Esophagus muscularis mucosa (tissue), 3 donors: ENCODE data around the gene SNTB2.
"Not testable (repeated sequence)": the region's sequence is repeated elsewhere in the genome, so short reads cannot be mapped to it uniquely, and the experiment has no call there.

Source experiments
- POLR2A ChIP-seq: fragments of 450-650 bp; IDR thresholded peaks from one replicate; pipeline ENCODE4 v1.6.1; 2017; ENCODE audit warnings: antibody characterized with exemption, moderate library complexity, mild to moderate bottlenecking, low read depth
- POLR2AphosphoS5 ChIP-seq, 2 donors: sonication (generic); formaldehyde crosslinking; IDR thresholded peaks; one replicate each; pipeline ENCODE4 v1.6.1; 2017; ENCODE audit warnings: antibody characterized with exemption in 2 of 2
- TF ChIP-seq, protein P1 (sequence below), 3 experiments: fragments of 200-600 bp in 2 of 3; fragments of 450-650 bp in 1 of 3; sonication (generic) in 2 of 3; IDR thresholded peaks; one replicate each; pipeline ENCODE4 v1.5.1; 2017 to 2019; ENCODE audit warnings: antibody characterized with exemption in 3 of 3, mild to moderate bottlenecking in 2 of 3, moderate library complexity in 1 of 3

DNA sequence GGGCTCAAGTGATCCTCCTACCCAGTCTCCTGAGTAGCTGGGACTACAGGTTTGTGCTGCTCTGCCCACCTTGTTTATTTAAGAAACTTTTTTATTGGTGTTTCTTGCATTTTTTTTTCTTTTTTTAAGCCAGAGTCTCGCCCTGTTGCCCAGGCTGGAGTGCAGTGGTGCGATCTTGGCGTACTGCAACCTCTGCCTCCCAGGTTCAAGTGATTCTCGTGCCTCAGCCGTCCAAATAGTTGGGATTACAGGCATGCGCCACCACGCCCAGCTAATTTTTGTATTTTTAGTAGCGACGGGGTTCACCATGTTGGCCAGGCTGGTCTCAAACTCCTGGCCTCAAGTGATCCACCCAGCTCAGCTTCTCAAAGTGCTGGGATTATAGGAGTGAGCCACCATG, 37.3 kb upstream of the SNTB2 start:
- TF ChIP-seq, protein P1, sequence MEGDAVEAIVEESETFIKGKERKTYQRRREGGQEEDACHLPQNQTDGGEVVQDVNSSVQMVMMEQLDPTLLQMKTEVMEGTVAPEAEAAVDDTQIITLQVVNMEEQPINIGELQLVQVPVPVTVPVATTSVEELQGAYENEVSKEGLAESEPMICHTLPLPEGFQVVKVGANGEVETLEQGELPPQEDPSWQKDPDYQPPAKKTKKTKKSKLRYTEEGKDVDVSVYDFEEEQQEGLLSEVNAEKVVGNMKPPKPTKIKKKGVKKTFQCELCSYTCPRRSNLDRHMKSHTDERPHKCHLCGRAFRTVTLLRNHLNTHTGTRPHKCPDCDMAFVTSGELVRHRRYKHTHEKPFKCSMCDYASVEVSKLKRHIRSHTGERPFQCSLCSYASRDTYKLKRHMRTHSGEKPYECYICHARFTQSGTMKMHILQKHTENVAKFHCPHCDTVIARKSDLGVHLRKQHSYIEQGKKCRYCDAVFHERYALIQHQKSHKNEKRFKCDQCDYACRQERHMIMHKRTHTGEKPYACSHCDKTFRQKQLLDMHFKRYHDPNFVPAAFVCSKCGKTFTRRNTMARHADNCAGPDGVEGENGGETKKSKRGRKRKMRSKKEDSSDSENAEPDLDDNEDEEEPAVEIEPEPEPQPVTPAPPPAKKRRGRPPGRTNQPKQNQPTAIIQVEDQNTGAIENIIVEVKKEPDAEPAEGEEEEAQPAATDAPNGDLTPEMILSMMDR (IDR thresholded peaks at IDR 0.05), result not testable (repeated sequence)
- TF ChIP-seq POLR2AphosphoS5 (IDR thresholded peaks at IDR 0.05); POLR2A: not testable (repeated sequence)
